Osteoblast (primary cell): ENCODE measurements around the gene GALNS. TPM values are rescaled to one million over a fixed set of nuclear protein-coding genes. Genes with fewer than 3 reads are reported as not detected.
A peak's percentile ranks its signal among the peaks of the same experiment; 100 is the strongest.

Experiments used
- DNase-seq: peaks from one replicate; pipeline ENCODE4 v3.0.0; 2011; ENCODE audit warnings: low spot score, mixed read lengths; ENCODE audit not compliant: insufficient read length; ENCODE audit errors: missing footprints
- H2AFZ ChIP-seq: 2 replicates; pipeline ENCODE4 v1.6.0; 2011; ENCODE audit warnings: mild to moderate bottlenecking, low read length
- H3K27ac ChIP-seq: 2 replicates; pipeline ENCODE4 v1.5.1; 2011; ENCODE audit warnings: mild to moderate bottlenecking, low read depth, low read length, moderate library complexity
- H3K27me3 ChIP-seq: 2 replicates; pipeline ENCODE4 v1.6.0; 2012; ENCODE audit warnings: mild to moderate bottlenecking, control low read depth, inconsistent platforms, low read length, moderate library complexity; ENCODE audit not compliant: insufficient read depth
- H3K36me3 ChIP-seq: 2 replicates; pipeline ENCODE4 v1.5.1; 2011; ENCODE audit warnings: mild to moderate bottlenecking, low read length, control low read depth, moderate library complexity; ENCODE audit not compliant: insufficient read depth
- H3K4me1 ChIP-seq: 2 replicates; pipeline ENCODE4 v1.5.1; 2011; ENCODE audit warnings: mild to moderate bottlenecking, low read length, control low read depth, moderate library complexity; ENCODE audit not compliant: insufficient read depth
- H3K4me2 ChIP-seq: 2 replicates; pipeline ENCODE4 v1.6.0; 2011; ENCODE audit warnings: mild to moderate bottlenecking, low read length; ENCODE audit not compliant: insufficient read depth
- H3K4me3 ChIP-seq: fragments of 200-600 bp; sonication (generic); 3 replicates; pipeline ENCODE4 v1.5.1; 2012; ENCODE audit warnings: mild to moderate bottlenecking, low read length, inconsistent platforms; ENCODE audit not compliant: insufficient read depth
- H3K79me2 ChIP-seq: 2 replicates; pipeline ENCODE4 v1.6.0; 2012; ENCODE audit warnings: mild to moderate bottlenecking, low read length, control low read depth, inconsistent platforms; ENCODE audit not compliant: insufficient read depth
- H3K9me3 ChIP-seq: 2 replicates; pipeline ENCODE4 v1.5.1; 2011; ENCODE audit warnings: low read depth, low read length, control low read depth
- H4K20me1 ChIP-seq: 2 replicates; pipeline ENCODE4 v1.6.0; 2012; ENCODE audit warnings: mild to moderate bottlenecking, low read length, control low read depth; ENCODE audit not compliant: insufficient read depth
- total RNA-seq: library from RNA; depleted of rRNA; stranded (reverse); fragments of >200 nt; gene quantifications from 2 replicates; pipeline ENCODE4 v1.2.3, GENCODE V29; 2012
- TF ChIP-seq, protein P1 (sequence below): IDR thresholded peaks from 2 replicates; pipeline ENCODE4 v1.5.1; 2011; ENCODE audit warnings: mild to moderate bottlenecking, low read depth, low read length, moderate library complexity; ENCODE audit errors: extremely low read depth

GALNS gene
- total RNA-seq, 1 donor = 48.1 TPM

GRCh38 chr16:88850531-88851199 lies 6.1 kb downstream of the GALNS start:
- TF ChIP-seq, protein P1, sequence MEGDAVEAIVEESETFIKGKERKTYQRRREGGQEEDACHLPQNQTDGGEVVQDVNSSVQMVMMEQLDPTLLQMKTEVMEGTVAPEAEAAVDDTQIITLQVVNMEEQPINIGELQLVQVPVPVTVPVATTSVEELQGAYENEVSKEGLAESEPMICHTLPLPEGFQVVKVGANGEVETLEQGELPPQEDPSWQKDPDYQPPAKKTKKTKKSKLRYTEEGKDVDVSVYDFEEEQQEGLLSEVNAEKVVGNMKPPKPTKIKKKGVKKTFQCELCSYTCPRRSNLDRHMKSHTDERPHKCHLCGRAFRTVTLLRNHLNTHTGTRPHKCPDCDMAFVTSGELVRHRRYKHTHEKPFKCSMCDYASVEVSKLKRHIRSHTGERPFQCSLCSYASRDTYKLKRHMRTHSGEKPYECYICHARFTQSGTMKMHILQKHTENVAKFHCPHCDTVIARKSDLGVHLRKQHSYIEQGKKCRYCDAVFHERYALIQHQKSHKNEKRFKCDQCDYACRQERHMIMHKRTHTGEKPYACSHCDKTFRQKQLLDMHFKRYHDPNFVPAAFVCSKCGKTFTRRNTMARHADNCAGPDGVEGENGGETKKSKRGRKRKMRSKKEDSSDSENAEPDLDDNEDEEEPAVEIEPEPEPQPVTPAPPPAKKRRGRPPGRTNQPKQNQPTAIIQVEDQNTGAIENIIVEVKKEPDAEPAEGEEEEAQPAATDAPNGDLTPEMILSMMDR = no peak
- Histone ChIP-seq H3K79me2 (peaks cover 1% of the 10 kb centered on the region), H4K20me1 (peaks cover 16% of the 10 kb centered on the region), H2AFZ (no peak overlapping the region), H3K4me1 (peaks cover 7% of the 10 kb centered on the region), H3K27ac (no peak overlapping the region), H3K9me3 (no peaks in the 10 kb centered on the region), H3K4me2 (no peak overlapping the region), H3K4me3 (no peak overlapping the region), H3K27me3 (no peaks in the 10 kb centered on the region), H3K36me3 (peaks cover 3% of the 10 kb centered on the region)
- no peak for DNase-seq

DNA sequence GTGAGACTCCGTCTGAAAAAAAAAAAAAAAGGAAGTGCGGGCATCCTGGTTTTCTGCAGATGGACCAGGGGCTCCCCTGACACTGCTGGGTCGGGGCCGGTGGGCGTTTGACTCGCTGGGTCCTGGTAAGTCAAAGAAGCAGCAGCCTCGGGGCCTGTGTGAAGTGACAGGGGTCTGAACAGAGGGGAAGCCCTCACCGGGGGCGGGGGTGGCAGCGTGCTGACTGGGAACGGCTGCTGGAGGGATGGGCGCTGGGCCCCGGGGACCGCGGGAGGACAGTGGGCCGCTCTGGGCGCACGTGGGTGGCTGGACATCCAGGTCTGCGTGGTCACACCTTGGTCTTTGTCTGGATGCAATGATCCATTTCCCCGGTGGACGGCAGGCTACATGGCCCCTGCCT lies 8.2 kb downstream of the GALNS start:
- TF ChIP-seq, protein P1 = no peak
- Histone ChIP-seq H3K9me3 (no peaks in the 10 kb centered on the region), H4K20me1 (peaks cover 15% of the 10 kb centered on the region), H3K27ac (no peak overlapping the region), H3K79me2 (no peaks in the 10 kb centered on the region), H3K27me3 (no peaks in the 10 kb centered on the region), H3K4me1 (peaks cover 6% of the 10 kb centered on the region), H3K36me3 (no peaks in the 10 kb centered on the region), H3K4me2 (no peak overlapping the region), H3K4me3 (no peak overlapping the region), H2AFZ (no peak overlapping the region)
- no peak for DNase-seq

DNA sequence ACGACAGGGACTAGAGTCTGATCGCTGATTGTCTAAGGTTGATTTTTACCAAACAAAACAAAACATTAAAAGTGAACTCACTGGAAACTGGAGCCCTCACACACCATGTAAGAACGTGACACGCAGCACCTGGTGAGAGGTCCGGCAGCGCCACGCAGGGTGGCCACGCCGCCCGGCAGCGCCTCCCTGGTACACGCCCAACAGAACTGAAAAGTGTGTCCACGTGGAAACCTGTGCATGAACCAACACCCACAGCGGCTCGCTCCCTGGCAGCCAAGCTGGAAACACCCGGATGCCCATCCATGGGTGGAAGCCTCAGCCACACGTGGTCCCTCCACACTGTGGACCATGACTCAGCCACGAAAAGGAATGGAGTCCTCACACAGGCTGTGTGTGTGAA lies 9.1 kb downstream of the GALNS start:
- H4K20me1 ChIP-seq = peaks cover 15% of the 10 kb centered on the region
- H3K4me2 ChIP-seq = no peak overlapping the region
- peaks cover 6% of the 10 kb centered on the region for H3K4me1 ChIP-seq
- TF ChIP-seq, protein P1 = no peak
- H3K27me3 ChIP-seq = no peaks in the 10 kb centered on the region
- H3K79me2 ChIP-seq = no peaks in the 10 kb centered on the region
- H3K4me3 ChIP-seq = no peak overlapping the region
- H3K9me3 ChIP-seq = no peaks in the 10 kb centered on the region
- DNase-seq = no peak
- H3K36me3 ChIP-seq = no peaks in the 10 kb centered on the region
- H3K27ac ChIP-seq = no peak overlapping the region
- H2AFZ ChIP-seq = no peak overlapping the region

GRCh38 chr16:88846088-88846487 lies 10.7 kb downstream of the GALNS start:
- Histone ChIP-seq H3K4me1 (peaks cover 6% of the 10 kb centered on the region), H3K27me3 (no peaks in the 10 kb centered on the region), H3K27ac (no peak overlapping the region), H3K4me3 (no peak overlapping the region), H3K36me3 (no peaks in the 10 kb centered on the region), H3K79me2 (no peaks in the 10 kb centered on the region), H2AFZ (no peak overlapping the region), H3K4me2 (no peak overlapping the region), H3K9me3 (no peaks in the 10 kb centered on the region), H4K20me1 (peaks cover 15% of the 10 kb centered on the region)
- TF ChIP-seq, protein P1 = no peak
- DNase-seq = peak; percentile 97
